IMR-90 (cell line): ENCODE data around the gene B3GNT5. TPM values are rescaled to one million over a fixed set of nuclear protein-coding genes. Genes with fewer than 3 reads are reported as not detected.

Experiments used
- ATAC-seq: fragments of 200-7000 bp; cut with Tn5 transposase; 2 replicates; pipeline ENCODE4 v1.9.1; 2020; ENCODE audit warnings: low read depth, mild to moderate bottlenecking, moderate library complexity
- BruUV-seq: library from RNA; stranded (reverse); fragments of 400-500 nt; replicated peaks from 2 replicates; lab custom pipeline; 2021; lab: Mats Ljungman, UMichigan
- CTCF ChIA-PET: fragments of 300-600 bp; formaldehyde crosslinking; extraction: SDS; loops from one replicate; lab custom pipeline; 2021; ENCODE audit warnings: antibody characterized with exemption; lab: Yijun Ruan, JAX
- POLR2A ChIA-PET: fragments of 300-600 bp; sonication (Branson Sonifier 250); formaldehyde crosslinking; loops from one replicate; lab custom pipeline; 2022; ENCODE audit warnings: antibody characterized with exemption; ENCODE audit not compliant: unreplicated experiment; lab: Charles Lee
- DNase-seq: peaks from one replicate; pipeline ENCODE4 v3.0.0; 2013
- H2AFZ ChIP-seq: replicated peaks from 2 replicates; pipeline ENCODE3; 2013; ENCODE audit warnings: low read length, mild to moderate bottlenecking; ENCODE audit not compliant: poor library complexity
- H2AK5ac ChIP-seq: 2 replicates; pipeline ENCODE4 v1.6.1; 2013; ENCODE audit warnings: low read depth, low read length, inconsistent platforms
- H2AK9ac ChIP-seq: replicated peaks from 2 replicates; pipeline ENCODE3; 2013; ENCODE audit warnings: mild to moderate bottlenecking, low read depth, low read length, moderate library complexity; ENCODE audit not compliant: poor library complexity
- H2BK120ac ChIP-seq: 2 replicates; pipeline ENCODE4 v1.6.1; 2013; ENCODE audit warnings: low read depth, low read length, inconsistent platforms
- H2BK15ac ChIP-seq: 3 replicates; pipeline ENCODE4 v1.6.1; 2013; ENCODE audit warnings: low read depth, low read length, inconsistent platforms
- H2BK20ac ChIP-seq: 2 replicates; pipeline ENCODE4 v1.6.1; 2013; ENCODE audit warnings: low read depth, mild to moderate bottlenecking, inconsistent platforms, low read length, moderate library complexity
- H2BK5ac ChIP-seq: 2 replicates; pipeline ENCODE4 v1.6.1; 2013; ENCODE audit warnings: mild to moderate bottlenecking, low read depth, low read length, inconsistent platforms; ENCODE audit not compliant: poor library complexity, severe bottlenecking
- H3K14ac ChIP-seq: replicated peaks from 2 replicates; pipeline ENCODE4 v1.6.1; 2013; ENCODE audit warnings: low read depth, low read length, inconsistent platforms
- H3K18ac ChIP-seq: 2 replicates; pipeline ENCODE4 v1.6.1; 2013; ENCODE audit warnings: low read depth, low read length, control low read depth
- H3K23ac ChIP-seq: 2 replicates; pipeline ENCODE4 v1.6.1; 2013; ENCODE audit warnings: low read depth, low read length, inconsistent platforms
- H3K27ac ChIP-seq: 2 replicates; pipeline ENCODE4 v1.5.1; 2013; ENCODE audit warnings: mild to moderate bottlenecking, control low read depth, low read length; ENCODE audit not compliant: insufficient read depth
- H3K27me3 ChIP-seq: 2 replicates; pipeline ENCODE4 v1.6.1; 2013; ENCODE audit warnings: low read length; ENCODE audit not compliant: control insufficient read depth, insufficient read depth
- H3K36me3 ChIP-seq: 2 replicates; pipeline ENCODE4 v1.6.1; 2013; ENCODE audit warnings: low read length, mixed read lengths; ENCODE audit not compliant: control insufficient read depth, insufficient read depth
- H3K4ac ChIP-seq: 2 replicates; pipeline ENCODE4 v1.6.1; 2013; ENCODE audit warnings: low read depth, low read length, inconsistent platforms
- H3K4me1 ChIP-seq: 2 replicates; pipeline ENCODE4 v1.6.1; 2013; ENCODE audit warnings: low read length, mixed read lengths; ENCODE audit not compliant: control insufficient read depth, insufficient read depth
- H3K4me2 ChIP-seq: 2 replicates; pipeline ENCODE4 v1.6.1; 2013; ENCODE audit warnings: low read depth, mild to moderate bottlenecking, control low read depth, low read length, moderate library complexity
- H3K4me3 ChIP-seq: 2 replicates; pipeline ENCODE4 v1.5.1; 2013; ENCODE audit warnings: low read depth, mild to moderate bottlenecking, control low read depth, low read length, moderate library complexity; ENCODE audit not compliant: insufficient read depth
- H3K56ac ChIP-seq: 2 replicates; pipeline ENCODE4 v1.6.1; 2013; ENCODE audit warnings: low read length, inconsistent platforms; ENCODE audit not compliant: insufficient read depth; ENCODE audit errors: extremely low read depth
- H3K79me1 ChIP-seq, 2 experiments: 2 replicates each; pipeline ENCODE4 v1.6.1; 2013; ENCODE audit warnings: low read length in 2 of 2, inconsistent platforms in 1 of 2, low read depth in 1 of 2
- H3K9ac ChIP-seq: 2 replicates; pipeline ENCODE4 v1.6.1; 2013; ENCODE audit warnings: low read depth, low read length, control low read depth
- H3K9me1 ChIP-seq: 2 replicates; pipeline ENCODE4 v1.6.1; 2013; ENCODE audit warnings: low read length, inconsistent platforms; ENCODE audit not compliant: insufficient read depth
- H3K9me3 ChIP-seq: 2 replicates; pipeline ENCODE4 v1.6.1; 2013; ENCODE audit warnings: low read length; ENCODE audit not compliant: control insufficient read depth, insufficient read depth
- H4K20me1 ChIP-seq: 2 replicates; pipeline ENCODE4 v1.6.1; 2013; ENCODE audit warnings: low read length, inconsistent platforms; ENCODE audit not compliant: insufficient read depth
- H4K5ac ChIP-seq: 2 replicates; pipeline ENCODE4 v1.6.1; 2013; ENCODE audit warnings: mild to moderate bottlenecking, low read depth, low read length, control low read depth
- H4K8ac ChIP-seq, 2 experiments: 2 replicates each; pipeline ENCODE4 v1.6.1; 2013; ENCODE audit warnings: low read depth in 2 of 2, low read length in 2 of 2, control low read depth in 1 of 2, inconsistent platforms in 1 of 2
- H4K91ac ChIP-seq: 2 replicates; pipeline ENCODE4 v1.6.1; 2013; ENCODE audit warnings: low read depth, low read length, inconsistent platforms; ENCODE audit not compliant: insufficient read depth
- BHLHE40 ChIP-seq: fragments of 150-350 bp; IDR thresholded peaks from 2 replicates; pipeline ENCODE4 v1.6.1; 2016; ENCODE audit warnings: mild to moderate bottlenecking, low read depth, low read length
- CEBPB ChIP-seq: IDR thresholded peaks from 2 replicates; pipeline ENCODE4 v1.6.1; 2012; ENCODE audit warnings: low read depth, low read length, improper control_type of control experiment
- CHD1 ChIP-seq: IDR thresholded peaks from 2 replicates; pipeline ENCODE4 v1.6.1; 2012; ENCODE audit warnings: low read depth, low read length, improper control_type of control experiment
- FOS ChIP-seq: fragments of 150-350 bp; IDR thresholded peaks from 2 replicates; pipeline ENCODE4 v1.6.1; 2016; ENCODE audit warnings: low read depth, low read length
- MAFK ChIP-seq: IDR thresholded peaks from 2 replicates; pipeline ENCODE4 v1.6.1; 2012; ENCODE audit warnings: low read depth, low read length, improper control_type of control experiment
- MAZ ChIP-seq: IDR thresholded peaks from 2 replicates; pipeline ENCODE4 v1.6.1; 2012; ENCODE audit warnings: low read depth, mild to moderate bottlenecking, low read length, improper control_type of control experiment, moderate library complexity, borderline replicate concordance
- MXI1 ChIP-seq: IDR thresholded peaks from 2 replicates; pipeline ENCODE4 v1.6.1; 2012; ENCODE audit warnings: low read depth, mild to moderate bottlenecking, low read length, moderate library complexity, borderline replicate concordance
- NFE2L2 ChIP-seq: fragments of 150-350 bp; IDR thresholded peaks from 2 replicates; pipeline ENCODE4 v1.6.1; 2016; ENCODE audit warnings: low read depth, mild to moderate bottlenecking, low read length
- POLR2A ChIP-seq: IDR thresholded peaks from 2 replicates; pipeline ENCODE4 v1.6.1; 2012; ENCODE audit warnings: mild to moderate bottlenecking, low read depth, low read length
- RAD21 ChIP-seq: IDR thresholded peaks from 2 replicates; pipeline ENCODE4 v1.6.1; 2012; ENCODE audit warnings: low read length, improper control_type of control experiment
- RCOR1 ChIP-seq: IDR thresholded peaks from 2 replicates; pipeline ENCODE4 v1.6.1; 2012; ENCODE audit warnings: mild to moderate bottlenecking, low read length, improper control_type of control experiment; ENCODE audit not compliant: insufficient replicate concordance
- RFX5 ChIP-seq: IDR thresholded peaks from 2 replicates; pipeline ENCODE4 v1.8.0; 2012; ENCODE audit warnings: low read depth, mild to moderate bottlenecking, low read length, moderate library complexity
- SMC3 ChIP-seq: fragments of 150-350 bp; IDR thresholded peaks from 2 replicates; pipeline ENCODE4 v1.6.1; 2016; ENCODE audit warnings: low read depth, mild to moderate bottlenecking, antibody characterized with exemption, low read length, moderate library complexity
- WGBS, 2 experiments: methylation state at CpG; one replicate each; pipeline versions ENCODE4 v1.1.5 to v1.1.7; 2013; ENCODE audit warnings: missing lambda C conversion rate in 2 of 2; ENCODE audit not compliant: insufficient read length in 1 of 2; ENCODE audit errors: extremely low coverage in 2 of 2; 5-methylcytosine and 5-hydroxymethylcytosine counted together
- dilution Hi-C: fragments of 300-500 bp; cut with HindIII; formaldehyde crosslinking; loops from one replicate; pipeline ENCODE4 v1.14.3; 2018; ENCODE audit warnings: low sequenced_read_pairs; ENCODE audit not compliant: unreplicated experiment
- in situ Hi-C: fragments of 300-500 bp; cut with MboI; formaldehyde crosslinking; loops from 3 replicates; pipeline ENCODE4 v1.14.3; 2019; ENCODE audit warnings: low sequenced_read_pairs, inconsistent platforms, mixed read lengths
- intact Hi-C: fragments of 100-400 bp; cut with micrococcal nuclease; formaldehyde crosslinking; loops from 2 replicates; pipeline ENCODE4 v1.10.0; 2022
- polyA plus RNA-seq, 3 experiments: library from polyadenylated mRNA; depleted of rRNA; stranded (reverse); fragments of >200 nt; gene quantifications; 2 replicates each; pipeline ENCODE4 v1.2.3, GENCODE V29; 2012; ENCODE audit warnings: low replicate concordance in 1 of 3
- total RNA-seq: library from RNA; depleted of rRNA; stranded (reverse); fragments of >200 nt; gene quantifications from 2 replicates; pipeline ENCODE4 v1.2.3, GENCODE V29; 2012
- TF ChIP-seq, protein P1 (sequence below): fragments of 150-350 bp; IDR thresholded peaks from 2 replicates; pipeline ENCODE4 v1.6.1; 2016; ENCODE audit warnings: low read depth, mild to moderate bottlenecking, low read length, moderate library complexity, borderline replicate concordance
- TF ChIP-seq, protein P2 (sequence below): conservative IDR thresholded peaks from 2 replicates; pipeline ENCODE4 v1.5.1; 2012; ENCODE audit warnings: mild to moderate bottlenecking, low read depth, low read length, improper control_type of control experiment
- TF ChIP-seq, protein P3 (sequence below): fragments of 150-350 bp; IDR thresholded peaks from 2 replicates; pipeline ENCODE4 v1.6.1; 2017; ENCODE audit warnings: mild to moderate bottlenecking, antibody characterized with exemption, low read length, low read depth

B3GNT5 gene
- total and polyA plus RNA-seq, 2 of the 4 experiments (the other 2 are of a cell fraction), result 1.6 to 3.4 TPM

GRCh38 chr3:183268366-183268765 lies 15.3 kb downstream of the B3GNT5 start:
- ChIA-PET CTCF (interaction anchor here (0.5 to 0.6 kb wide), 2 partner anchors 10 to 265 kb away, joined by 3 read pairs; no protein-coding TSS in a partner anchor), POLR2A (no interaction called here)
- Histone ChIP-seq H3K18ac (no peak overlapping the region), H3K14ac (no peak overlapping the region), H3K27ac (no peak overlapping the region), H4K20me1 (no peaks in the 10 kb centered on the region; the same call in 1 of the 2 replicates), H2AK9ac (no peak overlapping the region), H2AFZ (no peak overlapping the region), H4K91ac (no peak overlapping the region), H3K79me1 (no peaks in the 10 kb centered on the region), H3K4me2 (no peak overlapping the region), H3K56ac (no peak overlapping the region), H2BK120ac (no peak overlapping the region), H3K27me3 (peaks cover 2% of the 10 kb centered on the region; the same call in 1 of the 2 replicates), H3K4me1 (no peaks in the 10 kb centered on the region), H4K8ac (no peak overlapping the region), H3K4me3 (no peak overlapping the region), H2BK5ac (no peak overlapping the region), H3K4ac (no peak overlapping the region), H3K9me1 (no peaks in the 10 kb centered on the region), H2AK5ac (no peak overlapping the region), H3K36me3 (no peaks in the 10 kb centered on the region), H3K9me3 (no peaks in the 10 kb centered on the region), H2BK20ac (no peak overlapping the region), H3K9ac (no peak overlapping the region), H2BK15ac (no peak overlapping the region), H4K5ac (no peak overlapping the region), H3K23ac (no peak overlapping the region)
- ATAC-seq (no peak), DNase-seq (no peak)
- dilution Hi-C loops, result no loop called here
- WGBS, 2 experiments, result 100% methylated on average over 1 of the region's 5 CpGs; no CpG with 5 or more reads in 1 of the 2 experiments
- no peak for TF ChIP-seq NFE2L2
- no peak for TF ChIP-seq MXI1
- no peak for TF ChIP-seq RCOR1
- TF ChIP-seq, protein P1, sequence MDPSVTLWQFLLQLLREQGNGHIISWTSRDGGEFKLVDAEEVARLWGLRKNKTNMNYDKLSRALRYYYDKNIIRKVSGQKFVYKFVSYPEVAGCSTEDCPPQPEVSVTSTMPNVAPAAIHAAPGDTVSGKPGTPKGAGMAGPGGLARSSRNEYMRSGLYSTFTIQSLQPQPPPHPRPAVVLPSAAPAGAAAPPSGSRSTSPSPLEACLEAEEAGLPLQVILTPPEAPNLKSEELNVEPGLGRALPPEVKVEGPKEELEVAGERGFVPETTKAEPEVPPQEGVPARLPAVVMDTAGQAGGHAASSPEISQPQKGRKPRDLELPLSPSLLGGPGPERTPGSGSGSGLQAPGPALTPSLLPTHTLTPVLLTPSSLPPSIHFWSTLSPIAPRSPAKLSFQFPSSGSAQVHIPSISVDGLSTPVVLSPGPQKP, result no peak
- TF ChIP-seq, protein P2, sequence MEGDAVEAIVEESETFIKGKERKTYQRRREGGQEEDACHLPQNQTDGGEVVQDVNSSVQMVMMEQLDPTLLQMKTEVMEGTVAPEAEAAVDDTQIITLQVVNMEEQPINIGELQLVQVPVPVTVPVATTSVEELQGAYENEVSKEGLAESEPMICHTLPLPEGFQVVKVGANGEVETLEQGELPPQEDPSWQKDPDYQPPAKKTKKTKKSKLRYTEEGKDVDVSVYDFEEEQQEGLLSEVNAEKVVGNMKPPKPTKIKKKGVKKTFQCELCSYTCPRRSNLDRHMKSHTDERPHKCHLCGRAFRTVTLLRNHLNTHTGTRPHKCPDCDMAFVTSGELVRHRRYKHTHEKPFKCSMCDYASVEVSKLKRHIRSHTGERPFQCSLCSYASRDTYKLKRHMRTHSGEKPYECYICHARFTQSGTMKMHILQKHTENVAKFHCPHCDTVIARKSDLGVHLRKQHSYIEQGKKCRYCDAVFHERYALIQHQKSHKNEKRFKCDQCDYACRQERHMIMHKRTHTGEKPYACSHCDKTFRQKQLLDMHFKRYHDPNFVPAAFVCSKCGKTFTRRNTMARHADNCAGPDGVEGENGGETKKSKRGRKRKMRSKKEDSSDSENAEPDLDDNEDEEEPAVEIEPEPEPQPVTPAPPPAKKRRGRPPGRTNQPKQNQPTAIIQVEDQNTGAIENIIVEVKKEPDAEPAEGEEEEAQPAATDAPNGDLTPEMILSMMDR, result no peak
- no peak for TF ChIP-seq MAFK
- no peak for TF ChIP-seq POLR2A
- TF ChIP-seq, protein P3, sequence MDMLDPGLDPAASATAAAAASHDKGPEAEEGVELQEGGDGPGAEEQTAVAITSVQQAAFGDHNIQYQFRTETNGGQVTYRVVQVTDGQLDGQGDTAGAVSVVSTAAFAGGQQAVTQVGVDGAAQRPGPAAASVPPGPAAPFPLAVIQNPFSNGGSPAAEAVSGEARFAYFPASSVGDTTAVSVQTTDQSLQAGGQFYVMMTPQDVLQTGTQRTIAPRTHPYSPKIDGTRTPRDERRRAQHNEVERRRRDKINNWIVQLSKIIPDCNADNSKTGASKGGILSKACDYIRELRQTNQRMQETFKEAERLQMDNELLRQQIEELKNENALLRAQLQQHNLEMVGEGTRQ, result no peak
- TF ChIP-seq RAD21, result no peak
- TF ChIP-seq SMC3, result no peak
- no peak for TF ChIP-seq RFX5
- no peak for TF ChIP-seq FOS
- no peak for TF ChIP-seq CEBPB
- no peak for TF ChIP-seq MAZ
- TF ChIP-seq CHD1, result no peak
- TF ChIP-seq BHLHE40, result no peak
- in situ Hi-C loops, result no loop called here
- intact Hi-C loops, result no loop called here
- no TSS peak for BruUV-seq
